A549 treated with dexamethasone at 1 μM for 4 hours (cell line): ENCODE measurements around the gene ZPBP. TPM values are rescaled to one million over a fixed set of nuclear protein-coding genes. Genes with fewer than 3 reads are reported as not detected.

Experiments
- total RNA-seq: library from RNA; stranded (reverse); fragments of 200-300 nt; extraction: Qiagen RNA extraction; gene quantifications from 5 replicates; pipeline ENCODE4 v1.2.3, GENCODE V29; 2022

The ZPBP gene
- total RNA-seq: not detected in 5 replicates

GRCh38 chr7:50092579-50093491, at the start of gene ZPBP:
ZPBP (minus strand) TSS chr7:50093246; CDS start chr7:50093194, 52 bp downstream.

Other genes starting within 250 kb of the ZPBP start
- not detected in 5 replicates for gene IKZF1, start 211.5 kb upstream of the ZPBP start, total RNA-seq